CD14-positive monocyte (primary cell): ENCODE results near the gene FOS. TPM values are rescaled to one million over a fixed set of nuclear protein-coding genes. Genes with fewer than 3 reads are reported as not detected.

Experiments used
- DNase-seq, 3 donors: peaks; one replicate each; pipeline ENCODE4 v3.0.0-alpha.2; 2011 to 2022
- H2AFZ ChIP-seq: 2 replicates; pipeline ENCODE4 v1.6.0; 2012; ENCODE audit warnings: mild to moderate bottlenecking, low read depth, low read length, inconsistent platforms; ENCODE audit not compliant: insufficient read depth, poor library complexity, severe bottlenecking
- H3K27ac ChIP-seq, 2 donors: 1 replicate in 1 of 2; 2 replicates in 1 of 2; pipeline ENCODE4 v1.5.1; 2012 to 2013; ENCODE audit warnings: low read length in 2 of 2, control low read depth in 1 of 2, inconsistent platforms in 1 of 2, low read depth in 1 of 2, mild to moderate bottlenecking in 1 of 2
- H3K27me3 ChIP-seq, 2 donors: one replicate each; pipeline versions ENCODE4 v1.6.0 to v1.6.1; 2011 to 2013; ENCODE audit warnings: low read length in 2 of 2; ENCODE audit not compliant: control insufficient read depth in 2 of 2, insufficient read depth in 2 of 2
- H3K36me3 ChIP-seq, 2 donors: replicated peaks in 1 of 2; 1 replicate in 1 of 2; 2 replicates in 1 of 2; pipeline versions ENCODE4 v1.5.1 to v1.6.1; 2012 to 2013; ENCODE audit warnings: low read length in 2 of 2, control low read depth in 1 of 2, inconsistent platforms in 1 of 2, mild to moderate bottlenecking in 1 of 2; ENCODE audit not compliant: insufficient read depth in 2 of 2, control insufficient read depth in 1 of 2
- H3K4me1 ChIP-seq, 2 donors: 1 replicate in 1 of 2; 2 replicates in 1 of 2; pipeline versions ENCODE4 v1.5.1 to v1.6.1; 2012 to 2013; ENCODE audit warnings: low read length in 2 of 2, control low read depth in 1 of 2, inconsistent platforms in 1 of 2, mild to moderate bottlenecking in 1 of 2, moderate library complexity in 1 of 2; ENCODE audit not compliant: insufficient read depth in 2 of 2, control insufficient read depth in 1 of 2
- H3K4me2 ChIP-seq: replicated peaks from 2 replicates; pipeline ENCODE3; 2012; ENCODE audit warnings: low read length, moderate library complexity, mild to moderate bottlenecking; ENCODE audit not compliant: poor library complexity, severe bottlenecking; ENCODE audit errors: extremely low read depth
- H3K4me3 ChIP-seq, 3 experiments: fragments of 200-600 bp in 1 of 3; sonication (generic) in 1 of 3; replicated peaks in 1 of 3; 1 replicate in 2 of 3; 2 replicates in 1 of 3; pipeline ENCODE4 v1.5.1; 2011 to 2013; ENCODE audit warnings: low read length in 3 of 3, mild to moderate bottlenecking in 3 of 3, control low read depth in 2 of 3, low read depth in 2 of 3, inconsistent platforms in 1 of 3, moderate library complexity in 1 of 3
- H3K79me2 ChIP-seq: 2 replicates; pipeline ENCODE4 v1.6.0; 2012; ENCODE audit warnings: mild to moderate bottlenecking, control low read depth, inconsistent platforms, low read length, moderate library complexity; ENCODE audit not compliant: insufficient read depth
- H3K9ac ChIP-seq: 2 replicates; pipeline ENCODE4 v1.6.0; 2017; ENCODE audit warnings: low read length, mild to moderate bottlenecking; ENCODE audit not compliant: insufficient read depth, poor library complexity, severe bottlenecking
- H3K9me3 ChIP-seq, 2 donors: replicated peaks in 1 of 2; 1 replicate in 1 of 2; 2 replicates in 1 of 2; pipeline versions ENCODE4 v1.5.1 to v1.6.1; 2012 to 2013; ENCODE audit warnings: low read length in 2 of 2, control low read depth in 1 of 2; ENCODE audit not compliant: control insufficient read depth in 1 of 2, insufficient read depth in 1 of 2
- H4K20me1 ChIP-seq: 2 replicates; pipeline ENCODE4 v1.6.0; 2012; ENCODE audit warnings: mild to moderate bottlenecking, low read length, control low read depth, moderate library complexity; ENCODE audit not compliant: insufficient read depth
- H3K27ac Mint-ChIP-seq, 7 donors: one replicate each; pipeline ENCODE4 v1.8.0; 2020; ENCODE audit warnings: mild to moderate bottlenecking in 7 of 7, mixed read lengths in 7 of 7, moderate library complexity in 6 of 7, inconsistent platforms in 2 of 7
- H3K27me3 Mint-ChIP-seq, 3 donors: one replicate each; pipeline ENCODE4 v1.8.0; 2021 to 2022; ENCODE audit warnings: low read depth in 3 of 3, mild to moderate bottlenecking in 3 of 3, mixed read lengths in 3 of 3, moderate library complexity in 3 of 3, inconsistent platforms in 1 of 3
- H3K36me3 Mint-ChIP-seq, 2 donors: one replicate each; pipeline ENCODE4 v1.8.0; 2020; ENCODE audit warnings: mixed read lengths in 2 of 2, inconsistent platforms in 1 of 2, mild to moderate bottlenecking in 1 of 2
- H3K4me1 Mint-ChIP-seq: one replicate; pipeline ENCODE4 v1.8.0; 2020; ENCODE audit warnings: mild to moderate bottlenecking, mixed read lengths
- H3K4me3 Mint-ChIP-seq, 2 donors: one replicate each; pipeline ENCODE4 v1.8.0; 2020; ENCODE audit warnings: mild to moderate bottlenecking in 2 of 2, mixed read lengths in 2 of 2, moderate library complexity in 1 of 2
- H3K9me3 Mint-ChIP-seq, 7 donors: one replicate each; pipeline ENCODE4 v1.8.0; 2020 to 2022; ENCODE audit warnings: mixed read lengths in 7 of 7, mild to moderate bottlenecking in 6 of 7, moderate library complexity in 6 of 7, inconsistent platforms in 2 of 7
- CTCF ChIP-seq: fragments of 200-600 bp; IDR thresholded peaks from one replicate; pipeline ENCODE4 v1.8.0; 2022; ENCODE audit warnings: antibody characterized with exemption, mild to moderate bottlenecking
- WGBS: methylation state at CpG from one replicate; pipeline ENCODE4 v1.1.5; 2013; ENCODE audit warnings: missing lambda C conversion rate; ENCODE audit not compliant: insufficient coverage; 5-methylcytosine and 5-hydroxymethylcytosine counted together
- intact Hi-C, 2 donors: fragments of 100-400 bp; cut with micrococcal nuclease; formaldehyde crosslinking; loops; one replicate each; pipeline versions ENCODE4 v1.15.0 to v1.15.1; 2023
- polyA plus RNA-seq, 3 donors: library from polyadenylated mRNA; depleted of rRNA in 1 of 3; unstranded in 2 of 3; stranded (reverse) in 1 of 3; fragments of 300-500 nt in 2 of 3; fragments of >200 nt in 1 of 3; fragmentation: Illumina TruSeq in 2 of 3; gene quantifications; 1 replicate in 2 of 3; 2 replicates in 1 of 3; pipeline ENCODE4 v1.2.3, GENCODE V29; 2012 to 2021

The FOS gene
- polyA plus RNA-seq, 3 donors = 4,403 to 5,159 (median 4,841) TPM

- peak overlapping the region; percentile 48 for H2AFZ ChIP-seq
- H3K9me3 Mint-ChIP-seq = peaks cover 0 to 2% (median 0%) of the 10 kb centered on the region in 7 donors
- H3K9me3 ChIP-seq = no peaks in the 10 kb centered on the region
Measured at GRCh38 chr14:75306927-75307699, 28.5 kb downstream of the FOS start.

More at GRCh38 chr14:75306927-75307699, 28.5 kb downstream of the FOS start:
- Mint-ChIP-seq H3K36me3 (no peaks in the 10 kb centered on the region), H3K4me1 (peaks cover 39% of the 10 kb centered on the region), H3K27me3 (peaks cover 0 to under 1% (median 0%) of the 10 kb centered on the region in 3 donors), H3K4me3 (no peak overlapping the region), H3K27ac (peak overlapping the region in 2 of 7 donors; percentile 31 to 70)
- Histone ChIP-seq H3K79me2 (no peaks in the 10 kb centered on the region), H4K20me1 (no peaks in the 10 kb centered on the region), H3K4me2 (no peak overlapping the region), H3K4me1 (peaks cover 23 to 27% of the 10 kb centered on the region in 2 donors), H3K27me3 (no peaks in the 10 kb centered on the region), H3K9ac (no peak overlapping the region), H3K36me3 (no peaks in the 10 kb centered on the region), H3K27ac (no peak overlapping the region), H3K4me3 (no peak overlapping the region)
- WGBS = 100% methylated on average over 5 of the region's 9 CpGs
- intact Hi-C loops = loop anchor here (5.0 kb wide), 2 partner anchors 120 to 180 kb away; partner anchors contain the start of gene JDP2 (in 1 of the 2)
- TF ChIP-seq CTCF = no peak
- DNase-seq = no peak
